Measurements from ENCODE around the gene PPP1R8. TPM values are rescaled to one million over a fixed set of nuclear protein-coding genes. Genes with fewer than 3 reads are reported as not detected.
A peak's percentile ranks its signal among the peaks of the same experiment; 100 is the strongest.
"Not testable (repeated sequence)": the region's sequence is repeated elsewhere in the genome, so short reads cannot be mapped to it uniquely, and the experiment has no call there.

The PPP1R8 gene
- 35.6 and 37.2 TPM in 2 replicates for total RNA-seq (2014; rRNA removed; shearing (Covaris generic))

DNA sequence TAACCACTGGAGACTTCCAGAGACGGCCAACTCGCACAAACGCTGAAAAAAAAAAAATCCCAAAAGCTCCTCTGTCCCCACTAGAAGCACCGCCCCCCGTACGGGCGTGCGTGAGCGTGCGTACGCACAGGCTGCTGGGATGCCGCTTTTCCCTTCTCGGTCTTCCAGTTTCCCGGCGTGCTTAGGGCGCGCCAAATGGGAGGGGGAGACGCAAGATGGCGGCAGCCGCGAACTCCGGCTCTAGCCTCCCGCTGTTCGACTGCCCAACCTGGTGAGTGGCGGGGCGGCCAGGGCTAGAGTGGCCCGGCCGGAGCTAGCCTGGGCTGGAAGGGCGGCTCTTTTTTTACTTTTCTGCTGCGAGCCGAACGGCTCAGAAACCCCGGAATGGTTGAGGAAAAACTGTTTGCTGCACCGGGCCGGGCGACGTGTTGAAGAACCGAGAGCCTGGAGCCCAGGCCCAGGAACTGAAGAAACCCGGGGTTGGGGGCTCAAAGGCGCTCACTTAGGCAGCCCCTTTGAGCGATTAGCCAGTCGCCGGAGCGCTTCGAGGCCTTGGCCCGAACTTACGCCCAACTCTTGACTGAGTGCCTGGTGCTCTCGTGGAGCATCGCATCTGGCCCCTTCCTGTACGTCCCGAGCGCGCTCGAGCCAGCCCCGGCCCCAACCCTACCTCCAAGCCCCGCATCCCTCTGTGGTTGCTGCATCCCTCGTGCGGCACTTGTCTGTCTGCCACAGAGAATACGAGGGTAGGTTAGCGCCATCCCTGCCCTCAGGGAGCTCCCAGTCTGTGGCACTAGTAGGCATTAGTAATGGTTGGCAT, at the start of gene PPP1R8:
PPP1R8 (plus strand) TSS at position 162 of the 820 bp plus-strand sequence; CDS start at position 216, 54 bp downstream.
- peak; percentile 84 for DNase-seq (ENCODE audit: low spot score)

- no peak for DNase-seq (ENCODE audit: low spot score)
Measured at GRCh38 chr1:27782950-27783349, 47.6 kb upstream of the PPP1R8 start.

DNA sequence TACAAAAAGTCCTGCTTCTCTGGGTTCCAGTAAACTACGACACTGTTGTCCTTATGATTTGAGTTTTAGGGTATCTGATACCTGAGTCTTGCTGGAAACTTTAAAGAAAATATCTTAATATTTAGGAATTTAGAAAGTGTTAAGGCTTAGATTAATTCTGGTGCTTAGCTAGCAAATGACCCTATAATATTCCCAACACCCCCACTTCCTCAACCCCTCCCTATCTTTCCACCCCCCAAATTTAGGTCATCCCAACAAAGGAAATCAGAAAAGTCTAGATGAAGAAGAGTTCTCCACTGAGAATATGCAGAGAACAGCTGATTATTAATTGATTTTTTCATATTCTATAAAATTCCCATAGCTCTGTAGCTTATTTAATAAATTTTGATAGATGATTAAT, 45.9 kb upstream of the PPP1R8 start:
- DNase-seq (ENCODE audit: low spot score), result no peak

DNA sequence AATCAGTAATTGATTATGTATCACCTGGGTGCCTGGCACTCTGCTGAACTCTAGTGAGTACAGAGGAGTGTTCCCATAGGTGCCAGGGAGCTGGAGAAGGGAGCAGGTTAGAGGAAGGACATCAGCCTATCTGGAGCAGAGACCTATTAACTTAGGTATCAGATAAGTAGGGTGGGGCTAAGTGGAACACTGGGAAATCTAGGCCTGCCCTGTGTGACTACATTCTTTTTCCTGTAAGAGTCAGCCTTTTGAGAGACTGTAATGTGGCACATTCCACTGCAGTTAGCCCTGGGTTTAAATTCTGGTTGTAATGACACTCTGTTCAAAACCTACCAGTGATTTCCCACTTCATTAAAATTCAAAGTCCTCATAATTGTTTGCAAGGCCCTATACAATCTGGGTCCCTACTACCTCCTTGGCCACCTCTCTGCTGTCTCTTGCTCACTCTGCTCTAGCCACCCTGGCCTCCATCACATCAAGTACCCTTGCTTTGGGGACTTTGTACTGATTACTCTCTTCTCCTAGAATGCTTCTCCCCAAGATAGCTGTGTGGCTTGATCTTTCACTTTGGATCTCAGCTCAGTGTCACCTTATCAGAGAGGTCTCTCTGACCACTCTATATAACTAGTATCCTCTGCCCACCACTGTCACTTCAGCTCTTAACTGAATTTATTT, 44.7 kb upstream of the PPP1R8 start:
- DNase-seq (ENCODE audit: low spot score), result no peak

- no peak for DNase-seq (ENCODE audit: low spot score)
Measured at GRCh38 chr1:27787895-27788294, 42.7 kb upstream of the PPP1R8 start.

GRCh38 chr1:27789540-27790041, 41.0 kb upstream of the PPP1R8 start:
- peak; percentile 30 for DNase-seq (ENCODE audit: low spot score)

GRCh38 chr1:27790270-27790669, 40.3 kb upstream of the PPP1R8 start:
- not testable (repeated sequence) for DNase-seq (ENCODE audit: low spot score)

GRCh38 chr1:27795601-27796000, 35.0 kb upstream of the PPP1R8 start:
- DNase-seq (ENCODE audit: low spot score), result no peak

DNA sequence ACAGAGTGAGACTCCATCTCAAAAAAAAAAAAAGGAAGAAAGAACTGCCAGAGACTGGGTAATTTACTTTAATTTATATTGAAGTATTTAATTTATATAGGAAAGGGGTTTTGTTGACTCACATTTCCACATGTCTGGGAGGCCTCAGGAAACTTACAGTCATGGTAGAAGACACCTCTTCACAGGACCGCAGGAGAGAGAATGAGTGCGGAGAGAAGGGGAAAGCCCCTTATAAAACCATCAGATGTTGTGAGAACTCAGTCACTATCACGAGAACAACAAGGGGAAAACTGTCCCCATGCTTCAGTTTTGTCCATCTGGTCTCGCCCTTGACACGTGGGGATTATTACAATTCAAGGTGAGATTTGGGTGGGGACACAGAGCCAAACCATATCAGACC, 25.8 kb upstream of the PPP1R8 start:
- DNase-seq (ENCODE audit: low spot score), result no peak

GRCh38 chr1:27806758-27807157, 23.8 kb upstream of the PPP1R8 start:
- no peak for DNase-seq (ENCODE audit: low spot score)

DNA sequence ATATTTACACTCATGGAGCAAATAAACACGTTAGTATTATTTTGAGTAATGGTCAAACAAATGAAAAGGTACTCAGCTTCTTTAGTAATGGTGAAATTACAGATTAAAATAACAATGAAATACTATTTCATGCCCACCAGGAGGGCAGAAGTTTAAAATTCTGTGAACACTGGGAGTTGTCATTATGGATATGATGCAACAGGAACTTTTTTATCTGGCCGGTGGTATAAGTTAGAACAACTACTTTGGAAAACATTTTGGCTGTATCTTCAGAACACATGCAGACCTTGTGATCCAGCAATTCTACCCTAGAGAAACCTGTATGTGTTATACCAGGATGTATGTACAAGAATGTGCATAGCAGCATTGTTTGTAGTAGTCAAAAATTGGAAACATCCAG, 23.2 kb upstream of the PPP1R8 start:
- no peak for DNase-seq (ENCODE audit: low spot score)

- DNase-seq (ENCODE audit: low spot score), result not testable (repeated sequence)
Measured at GRCh38 chr1:27808131-27808530, 22.5 kb upstream of the PPP1R8 start.

- no peak for DNase-seq (ENCODE audit: low spot score)
Measured at GRCh38 chr1:27809883-27810282, 20.7 kb upstream of the PPP1R8 start.

DNA sequence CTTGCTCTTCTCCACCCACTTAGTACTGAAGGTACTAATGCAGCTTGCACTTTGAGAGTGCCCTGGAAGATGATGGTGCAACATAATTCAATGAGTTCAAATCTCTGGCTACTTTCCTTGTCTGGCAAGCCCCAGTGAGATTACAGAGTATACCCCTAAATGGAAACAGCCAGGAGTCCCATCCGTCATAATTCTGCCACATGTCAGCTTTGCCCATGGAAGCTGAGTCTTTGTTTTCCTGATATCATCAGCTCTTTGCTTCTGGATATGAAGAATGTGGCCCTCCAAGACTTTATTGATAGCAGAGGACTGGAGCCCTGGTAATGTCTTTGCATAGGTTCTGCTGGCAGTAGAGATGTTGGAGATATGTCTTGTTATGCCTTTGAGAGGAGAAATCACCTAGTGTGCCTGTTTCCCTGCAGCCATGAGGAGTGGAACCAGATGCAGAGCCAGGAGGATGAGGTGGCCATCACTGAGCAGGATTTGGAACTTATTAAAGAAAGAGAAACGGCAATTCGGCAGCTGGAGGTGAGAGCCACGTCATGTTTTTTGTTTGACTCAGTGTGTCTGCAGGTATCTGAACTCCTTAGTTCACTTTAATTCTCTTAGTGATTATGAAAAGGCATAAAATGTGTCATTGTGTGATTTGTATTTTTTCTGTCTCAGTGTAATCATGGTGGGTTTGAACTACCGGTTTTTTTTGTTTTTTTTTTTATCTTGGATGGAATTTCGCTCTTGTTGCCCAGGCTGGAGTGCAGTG, 18.7 kb upstream of the PPP1R8 start:
- no peak for DNase-seq (ENCODE audit: low spot score)

DNA sequence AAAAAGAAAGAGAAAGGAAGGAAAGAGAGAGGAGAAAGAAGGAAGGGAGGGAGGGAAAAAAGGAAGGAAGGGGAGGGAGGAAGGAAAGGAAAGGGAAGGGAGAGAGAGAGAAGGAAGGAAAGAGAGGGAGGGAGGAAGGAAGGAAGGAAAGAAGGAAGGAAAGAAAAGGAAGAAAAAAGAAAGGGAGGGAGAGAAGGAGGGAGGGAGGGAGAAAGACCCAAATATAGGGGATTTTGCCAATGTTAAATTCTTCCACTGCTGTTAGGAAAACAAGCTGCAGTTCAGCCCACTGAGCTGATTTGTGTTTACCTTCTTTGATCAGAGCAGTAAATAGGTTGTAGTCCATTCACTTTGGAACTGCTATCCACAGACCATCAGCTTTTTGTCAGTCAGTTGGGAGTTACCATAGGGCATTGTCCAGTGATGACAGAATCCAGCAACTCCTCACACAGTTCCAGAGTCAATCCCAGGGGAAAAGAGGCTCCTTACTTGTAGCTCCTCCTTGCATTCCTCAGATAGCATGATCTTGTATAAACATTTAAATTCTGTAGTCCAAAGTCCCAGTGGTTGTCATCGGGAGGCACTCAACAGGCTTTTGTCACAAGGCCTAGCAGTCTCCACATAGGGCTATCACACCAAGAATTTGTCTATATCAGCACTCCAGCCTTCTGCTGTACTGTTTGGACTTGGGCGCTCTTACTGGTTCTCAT, 13.5 kb upstream of the PPP1R8 start:
- peak; percentile 46 for DNase-seq (ENCODE audit: low spot score)

- no peak for DNase-seq (ENCODE audit: low spot score)
Measured at GRCh38 chr1:27821761-27822315, 8.7 kb upstream of the PPP1R8 start.

- DNase-seq (ENCODE audit: low spot score), result no peak
Measured at GRCh38 chr1:27823784-27824183, 6.8 kb upstream of the PPP1R8 start.

DNA sequence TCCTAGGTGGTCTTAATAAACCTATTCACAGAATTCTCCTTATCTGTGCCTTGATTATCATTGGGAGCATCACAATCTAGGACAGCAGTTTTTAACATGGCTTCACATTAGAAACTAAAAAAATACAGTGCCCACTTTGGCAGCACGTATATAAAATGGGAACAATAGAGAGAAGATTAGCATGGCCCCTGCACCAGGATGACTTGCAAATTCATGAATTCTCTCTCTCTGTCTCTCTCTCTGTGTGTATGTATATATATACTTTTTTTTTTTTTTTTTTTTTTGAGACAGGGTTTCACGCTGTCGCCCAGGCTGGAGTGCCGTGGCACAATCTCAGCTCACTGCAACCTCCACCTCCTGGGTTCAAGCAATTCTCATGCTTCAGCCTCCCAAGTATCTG, 6.2 kb upstream of the PPP1R8 start:
- DNase-seq (ENCODE audit: low spot score), result no peak

DNA sequence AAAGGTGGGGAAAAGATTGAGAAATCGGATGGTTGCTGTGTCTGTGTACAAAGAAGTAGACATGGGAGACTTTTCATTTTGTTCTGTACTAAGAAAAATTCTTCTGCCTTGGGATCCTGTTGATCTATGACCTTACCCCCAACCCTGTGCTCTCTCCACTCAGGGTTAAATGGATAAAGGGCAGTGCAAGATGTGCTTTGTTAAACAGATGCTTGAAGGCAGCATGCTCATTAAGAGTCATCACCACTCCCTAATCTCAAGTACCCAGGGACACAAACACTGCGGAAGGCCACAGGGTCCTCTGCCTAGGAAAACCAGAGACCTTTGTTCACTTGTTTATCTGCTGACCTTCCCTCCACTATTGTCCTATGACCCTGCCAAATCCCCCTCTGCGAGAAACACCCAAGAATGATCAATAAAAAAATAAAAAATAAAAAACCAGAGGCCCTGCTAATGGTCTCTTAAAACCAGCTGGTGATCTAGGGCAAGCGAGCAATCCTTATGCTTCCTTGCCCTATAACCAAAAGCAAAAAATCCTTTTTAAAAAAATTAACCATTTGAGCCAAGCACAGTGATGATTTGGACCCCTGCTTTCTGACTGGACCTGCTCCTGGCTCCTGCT, 1.1 kb upstream of the PPP1R8 start:
- DNase-seq (ENCODE audit: low spot score), result not testable (repeated sequence)

DNA sequence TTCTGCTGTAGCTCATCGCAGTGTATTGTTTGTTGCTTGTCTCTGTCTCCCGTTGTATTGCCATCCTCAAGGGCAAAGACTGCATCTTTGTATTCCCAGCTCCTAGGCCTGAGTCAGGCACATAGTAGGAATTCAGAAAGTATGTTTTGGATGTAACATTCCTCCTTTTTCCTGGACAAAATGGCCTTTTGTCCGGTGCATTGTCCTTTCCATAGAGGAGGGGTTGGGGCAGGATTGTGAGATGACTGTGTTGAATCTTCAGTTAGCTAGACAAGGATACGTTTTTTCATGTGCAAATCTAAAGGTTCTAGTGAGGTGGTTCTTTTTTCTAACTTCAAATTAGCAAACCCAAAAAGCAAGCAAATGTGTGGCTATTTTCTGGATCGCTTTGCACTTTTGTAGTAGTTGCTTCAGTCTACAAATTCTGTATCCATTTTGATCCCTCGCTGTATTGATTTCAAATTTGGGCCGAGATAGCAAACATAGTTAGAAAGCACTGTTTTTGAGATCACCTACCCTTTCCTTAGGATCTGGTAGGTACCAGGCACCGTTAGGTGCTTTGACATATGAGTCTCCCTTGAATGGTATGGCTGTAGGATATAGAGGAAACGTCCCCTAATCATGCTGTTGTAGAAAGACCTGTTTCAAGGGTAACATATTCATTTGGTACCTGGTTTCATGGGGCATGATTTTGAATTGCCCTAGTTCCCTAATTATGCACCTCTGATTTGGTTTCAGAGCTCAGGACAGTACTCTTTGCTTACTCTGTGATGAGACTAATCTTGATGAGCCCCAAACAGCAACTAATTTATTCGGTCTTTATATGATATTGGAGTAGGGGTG, 1.2 kb downstream of the PPP1R8 start:
- DNase-seq (ENCODE audit: low spot score), result no peak
